Activated naive CD4-positive, alpha-beta T cell treated with anti-CD3 and anti-CD28 coated beads for 36 hours (primary cell): ENCODE data around the gene ABTB2. TPM values are rescaled to one million over a fixed set of nuclear protein-coding genes. Genes with fewer than 3 reads are reported as not detected.

Experiments used
- CTCF ChIA-PET: fragments of 350-600 bp; sonication (Branson Sonifier 250); formaldehyde crosslinking; loops from one replicate; lab custom pipeline; 2021; ENCODE audit warnings: antibody characterized with exemption; lab: Charles Lee
- DNase-seq: peaks from one replicate; pipeline ENCODE4 v3.0.0-alpha.2; 2020
- H3K27ac Mint-ChIP-seq: one replicate; pipeline ENCODE4 v1.8.0; 2021; ENCODE audit warnings: mild to moderate bottlenecking, mixed read lengths
- H3K27me3 Mint-ChIP-seq: one replicate; pipeline ENCODE4 v1.8.0; 2021; ENCODE audit warnings: low read depth, mixed read lengths
- H3K36me3 Mint-ChIP-seq: one replicate; pipeline ENCODE4 v1.8.0; 2021; ENCODE audit warnings: low read depth, mixed read lengths
- H3K4me1 Mint-ChIP-seq: one replicate; pipeline ENCODE4 v1.8.0; 2021; ENCODE audit warnings: low read depth, mixed read lengths
- H3K4me3 Mint-ChIP-seq: one replicate; pipeline ENCODE4 v1.8.0; 2021; ENCODE audit warnings: mild to moderate bottlenecking, moderate library complexity, mixed read lengths
- H3K9me3 Mint-ChIP-seq: one replicate; pipeline ENCODE4 v1.8.0; 2021; ENCODE audit warnings: mixed read lengths
- intact Hi-C: fragments of 100-400 bp; cut with micrococcal nuclease; formaldehyde crosslinking; loops from one replicate; pipeline ENCODE4 v1.15.1; 2023
- total RNA-seq, 2 experiments: library from RNA; stranded (reverse); gene quantifications; one replicate each; pipeline ENCODE4 v1.2.3, GENCODE V29; 2021

The ABTB2 gene
- total RNA-seq: 1 to 10 TPM; 3.1 to 3.7 TPM

GRCh38 chr11:34357701-34358257, at the start of gene ABTB2:
Gene ABTB2 (minus strand): TSS chr11:34358010.
- Mint-ChIP-seq H3K27ac (peak within 1 kb of the TSS; percentile 69), H3K4me3 (peak within 1 kb of the TSS; percentile 76), H3K4me1 (peaks cover 16% of the 10 kb centered on the region), H3K36me3 (peaks cover 4% of the 10 kb centered on the region), H3K9me3 (no peaks in the 10 kb centered on the region), H3K27me3 (peaks cover 27% of the 10 kb centered on the region)
- DNase-seq: peak; percentile 99
- intact Hi-C loops: loop anchor here (1.0 to 10.0 kb wide), 8 partner anchors 81 to 463 kb away; partner anchors contain the start of genes CAT, LMO2 and NAT10
- CTCF ChIA-PET: interaction anchor here (0.6 to 6.8 kb wide), 18 partner anchors 8 to 361 kb away, joined by 3 to 71 read pairs (median 4); no protein-coding TSS in a partner anchor

DNA sequence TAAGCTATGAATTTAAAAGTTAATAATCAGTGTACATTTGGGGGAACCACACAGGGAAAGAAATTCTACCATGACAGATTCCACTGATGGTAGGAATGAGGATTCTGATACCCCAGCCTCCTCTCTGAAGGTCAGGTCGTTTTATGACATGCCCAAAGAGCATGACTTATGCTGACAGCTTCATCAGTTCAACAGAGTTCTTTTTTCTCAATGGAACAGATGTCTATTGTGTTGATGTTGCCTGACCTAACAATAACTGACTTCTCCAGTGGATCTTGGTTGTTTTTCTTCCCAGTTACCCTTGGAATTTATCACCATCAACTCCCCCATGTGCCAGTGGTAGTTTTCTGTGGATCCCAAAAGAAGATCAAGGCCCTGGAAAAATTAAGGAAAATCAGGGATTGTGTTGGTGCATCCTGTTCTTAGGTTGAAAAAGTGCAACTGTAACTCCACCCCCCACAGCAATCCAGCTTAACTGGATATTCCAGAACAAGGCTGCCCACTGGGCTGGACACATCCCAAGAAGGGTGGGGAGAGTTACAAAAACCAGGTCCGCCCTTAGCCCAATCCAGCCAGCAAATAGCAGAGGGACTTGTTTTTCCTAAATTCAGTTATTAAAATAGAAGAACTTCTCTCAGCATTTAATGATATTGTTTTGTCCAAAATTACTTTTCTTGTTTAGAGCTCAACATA, 49.5 kb upstream of the ABTB2 start:
- Mint-ChIP-seq H3K36me3 (no peaks in the 10 kb centered on the region), H3K27ac (no peak overlapping the region), H3K4me3 (no peak overlapping the region), H3K4me1 (peaks cover 16% of the 10 kb centered on the region), H3K9me3 (no peaks in the 10 kb centered on the region), H3K27me3 (peaks cover 9% of the 10 kb centered on the region)
- CTCF ChIA-PET: interaction anchor here (1.0 kb wide), 1 partner anchor 60 kb away, joined by 3 read pairs; no protein-coding TSS in a partner anchor
- intact Hi-C loops: no loop called here
- DNase-seq: no peak

- H3K4me3 Mint-ChIP-seq: no peak overlapping the region
- CTCF ChIA-PET: interaction anchor here (1.0 kb wide), 1 partner anchor 61 kb away, joined by 3 read pairs; no protein-coding TSS in a partner anchor
- H3K27me3 Mint-ChIP-seq: peaks cover 9% of the 10 kb centered on the region
- intact Hi-C loops: no loop called here
- peaks cover 16% of the 10 kb centered on the region for H3K4me1 Mint-ChIP-seq
- no peak for DNase-seq
- no peak overlapping the region for H3K27ac Mint-ChIP-seq
- no peaks in the 10 kb centered on the region for H3K36me3 Mint-ChIP-seq
- no peaks in the 10 kb centered on the region for H3K9me3 Mint-ChIP-seq
Measured at GRCh38 chr11:34406413-34406812, 48.6 kb upstream of the ABTB2 start.

DNA sequence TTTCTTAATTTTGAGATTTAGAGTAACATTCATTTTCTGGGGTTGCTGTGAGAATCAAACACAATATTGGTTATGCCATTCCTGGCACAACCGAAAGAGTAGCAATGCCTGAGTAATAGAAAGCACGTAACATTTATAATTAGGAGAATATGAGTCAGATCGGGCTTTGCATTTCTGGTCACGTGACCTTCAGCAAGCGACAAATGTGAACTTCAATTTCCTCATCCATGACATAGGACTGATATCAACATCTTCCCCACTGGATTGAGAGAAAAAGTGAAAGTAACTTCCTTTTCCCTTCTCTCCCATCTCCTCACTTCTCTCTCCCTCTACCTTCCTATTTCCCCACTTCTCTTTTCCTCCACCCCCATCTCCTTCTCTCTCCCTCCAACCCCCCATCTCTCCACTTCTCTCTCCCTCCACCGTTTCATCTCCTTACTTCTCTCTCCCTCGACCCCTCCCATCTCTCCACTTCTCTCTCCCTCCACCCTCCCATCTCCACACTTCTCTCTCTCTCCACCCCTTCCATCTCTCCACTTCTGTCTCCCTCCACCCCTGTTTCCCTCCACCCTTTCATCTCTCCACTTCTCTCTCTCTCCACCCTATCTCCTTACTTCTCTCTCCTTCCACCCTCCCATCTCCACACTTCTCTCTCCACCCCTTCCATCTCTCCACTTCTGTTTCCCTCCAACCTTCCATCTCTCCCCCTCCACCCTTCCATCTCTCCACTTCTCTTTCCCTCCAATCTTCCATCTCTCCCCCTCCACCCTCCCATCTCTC, 47.5 kb upstream of the ABTB2 start:
- no peak overlapping the region for H3K27ac Mint-ChIP-seq

GRCh38 chr11:34404280-34404679, 46.5 kb upstream of the ABTB2 start:
- H3K4me1 Mint-ChIP-seq: peaks cover 16% of the 10 kb centered on the region
- intact Hi-C loops: loop anchor here (2.0 kb wide), 1 partner anchor 65 kb away; no protein-coding TSS in a partner anchor
- no peaks in the 10 kb centered on the region for H3K36me3 Mint-ChIP-seq
- no peak overlapping the region for H3K27ac Mint-ChIP-seq
- H3K4me3 Mint-ChIP-seq: no peak overlapping the region
- CTCF ChIA-PET: interaction anchor here (0.6 to 0.8 kb wide), 2 partner anchors 64 to 263 kb away, joined by 4 to 6 read pairs; no protein-coding TSS in a partner anchor
- H3K9me3 Mint-ChIP-seq: no peaks in the 10 kb centered on the region
- no peak for DNase-seq
- H3K27me3 Mint-ChIP-seq: peaks cover 9% of the 10 kb centered on the region

More for the DNA sequence above, 47.5 kb upstream of the ABTB2 start:
- DNase-seq: peak; percentile 28
- CTCF ChIA-PET: no interaction called here
- H3K9me3 Mint-ChIP-seq: no peaks in the 10 kb centered on the region
- intact Hi-C loops: loop anchor here (1.0 to 2.0 kb wide), 3 partner anchors 34 to 64 kb away; no protein-coding TSS in a partner anchor
- peaks cover 9% of the 10 kb centered on the region for H3K27me3 Mint-ChIP-seq
- no peaks in the 10 kb centered on the region for H3K36me3 Mint-ChIP-seq
- peaks cover 16% of the 10 kb centered on the region for H3K4me1 Mint-ChIP-seq
- no peak overlapping the region for H3K4me3 Mint-ChIP-seq

DNA sequence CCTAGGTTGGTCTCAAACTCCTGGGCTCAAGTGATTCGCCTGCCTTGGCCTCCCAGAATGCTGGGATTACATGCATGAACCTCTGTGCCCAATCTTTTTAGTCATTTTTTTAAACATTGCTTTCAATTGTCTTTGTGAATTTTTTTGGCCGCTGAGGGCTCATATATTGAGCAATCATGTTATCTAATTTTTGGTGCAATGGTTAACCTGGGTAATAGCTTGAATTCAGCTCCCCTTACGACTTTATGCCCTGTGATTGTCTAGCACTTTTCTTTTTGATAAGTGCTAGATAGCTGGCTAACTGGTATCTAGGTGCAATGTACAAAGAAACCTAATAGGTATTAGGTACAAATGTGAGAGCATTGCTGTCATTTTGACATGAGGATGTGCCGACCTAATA, 45.6 kb upstream of the ABTB2 start:
- DNase-seq: no peak
- CTCF ChIA-PET: interaction anchor here (0.8 to 1.3 kb wide), 3 partner anchors 33 to 65 kb away, joined by 3 to 6 read pairs (median 4); no protein-coding TSS in a partner anchor
- Mint-ChIP-seq H3K36me3 (no peaks in the 10 kb centered on the region), H3K4me3 (no peak overlapping the region), H3K27ac (no peak overlapping the region), H3K27me3 (peaks cover 7% of the 10 kb centered on the region), H3K4me1 (peaks cover 16% of the 10 kb centered on the region), H3K9me3 (no peaks in the 10 kb centered on the region)
- intact Hi-C loops: no loop called here

GRCh38 chr11:34397811-34398210, 40.0 kb upstream of the ABTB2 start:
- intact Hi-C loops: no loop called here
- peaks cover 4% of the 10 kb centered on the region for H3K36me3 Mint-ChIP-seq
- peaks cover 14% of the 10 kb centered on the region for H3K9me3 Mint-ChIP-seq
- H3K4me3 Mint-ChIP-seq: no peak overlapping the region
- H3K27ac Mint-ChIP-seq: no peak overlapping the region
- peaks cover 5% of the 10 kb centered on the region for H3K27me3 Mint-ChIP-seq
- H3K4me1 Mint-ChIP-seq: no peaks in the 10 kb centered on the region
- no peak for DNase-seq
- CTCF ChIA-PET: no interaction called here

- CTCF ChIA-PET: no interaction called here
- peaks cover 18% of the 10 kb centered on the region for H3K9me3 Mint-ChIP-seq
- intact Hi-C loops: no loop called here
- H3K27ac Mint-ChIP-seq: no peak overlapping the region
- H3K36me3 Mint-ChIP-seq: peaks cover 4% of the 10 kb centered on the region
- H3K4me3 Mint-ChIP-seq: no peak overlapping the region
- peaks cover 5% of the 10 kb centered on the region for H3K27me3 Mint-ChIP-seq
- no peaks in the 10 kb centered on the region for H3K4me1 Mint-ChIP-seq
- no peak for DNase-seq
Measured at GRCh38 chr11:34397120-34397519, 39.3 kb upstream of the ABTB2 start.

DNA sequence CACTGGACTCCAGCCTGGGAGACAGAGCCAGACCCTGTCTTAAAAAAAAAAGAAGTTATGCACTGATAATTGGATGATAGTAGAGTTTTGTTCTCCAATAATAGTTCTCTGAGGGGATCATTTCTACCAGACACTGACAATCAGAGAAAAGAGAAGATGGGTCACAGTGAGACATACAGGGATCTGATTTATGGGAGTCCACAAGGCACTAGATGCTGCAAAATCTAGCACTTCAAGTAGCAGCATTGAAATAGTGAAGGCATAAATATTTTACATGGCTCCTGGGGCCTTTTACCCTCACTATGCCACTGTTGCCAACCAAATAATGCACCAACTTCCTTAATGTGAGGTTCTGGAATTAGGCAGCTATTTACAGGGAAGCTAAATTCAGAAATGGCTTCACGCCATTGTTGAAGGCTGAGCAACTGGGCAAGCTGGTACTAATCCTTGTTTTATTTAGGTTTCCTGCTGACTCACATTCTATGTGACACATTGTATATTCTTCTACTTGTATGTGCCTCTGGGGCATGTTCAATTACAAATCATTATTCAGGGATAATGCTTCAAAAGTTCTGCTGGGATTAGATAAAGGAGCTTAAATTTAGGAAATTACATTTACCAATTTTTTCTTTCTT, 38.2 kb upstream of the ABTB2 start:
- peaks cover 4% of the 10 kb centered on the region for H3K36me3 Mint-ChIP-seq
- no peak for DNase-seq
- H3K4me3 Mint-ChIP-seq: no peak overlapping the region
- peaks cover 5% of the 10 kb centered on the region for H3K27me3 Mint-ChIP-seq
- peaks cover 18% of the 10 kb centered on the region for H3K9me3 Mint-ChIP-seq
- H3K4me1 Mint-ChIP-seq: no peaks in the 10 kb centered on the region
- CTCF ChIA-PET: interaction anchor here (0.6 kb wide), 1 partner anchor 445 kb away, joined by 3 read pairs; no protein-coding TSS in a partner anchor
- intact Hi-C loops: no loop called here
- H3K27ac Mint-ChIP-seq: no peak overlapping the region

- Mint-ChIP-seq H3K27me3 (peaks cover 5% of the 10 kb centered on the region), H3K4me3 (no peak overlapping the region), H3K9me3 (peaks cover 18% of the 10 kb centered on the region), H3K36me3 (peaks cover 4% of the 10 kb centered on the region), H3K4me1 (no peaks in the 10 kb centered on the region), H3K27ac (no peak overlapping the region)
- no peak for DNase-seq
- intact Hi-C loops: no loop called here
- CTCF ChIA-PET: no interaction called here
Measured at GRCh38 chr11:34394771-34395300, 37.0 kb upstream of the ABTB2 start.

DNA sequence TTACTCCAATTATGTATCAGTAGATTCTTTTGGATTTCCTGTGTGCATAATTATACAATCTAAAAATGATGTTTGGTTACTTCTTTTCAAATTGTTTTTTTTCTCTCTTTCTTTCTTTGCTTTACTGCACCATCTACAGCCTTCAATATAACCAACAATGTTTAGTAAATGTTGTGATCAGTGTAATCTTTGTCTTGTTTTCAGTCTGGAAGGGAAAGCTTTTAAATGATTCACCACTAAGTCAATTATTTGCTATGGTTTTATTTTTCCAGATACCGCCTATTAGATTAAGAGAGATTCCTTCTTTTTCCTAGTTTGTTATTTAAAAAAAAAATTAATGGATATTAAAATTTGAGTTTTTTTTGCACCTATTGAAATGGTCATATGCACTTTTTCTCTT, 29.8 kb upstream of the ABTB2 start:
- Mint-ChIP-seq H3K9me3 (peaks cover 2% of the 10 kb centered on the region), H3K27me3 (no peaks in the 10 kb centered on the region), H3K4me3 (no peak overlapping the region), H3K36me3 (no peaks in the 10 kb centered on the region), H3K27ac (no peak overlapping the region), H3K4me1 (no peaks in the 10 kb centered on the region)
- CTCF ChIA-PET: no interaction called here
- DNase-seq: no peak
- intact Hi-C loops: no loop called here
